ENCODE measurements around the gene TOP1. TPM values are rescaled to one million over a fixed set of nuclear protein-coding genes. Genes with fewer than 3 reads are reported as not detected.

The TOP1 gene
- total RNA-seq, 1 donor from 2014 or later: 9.4 TPM

DNA sequence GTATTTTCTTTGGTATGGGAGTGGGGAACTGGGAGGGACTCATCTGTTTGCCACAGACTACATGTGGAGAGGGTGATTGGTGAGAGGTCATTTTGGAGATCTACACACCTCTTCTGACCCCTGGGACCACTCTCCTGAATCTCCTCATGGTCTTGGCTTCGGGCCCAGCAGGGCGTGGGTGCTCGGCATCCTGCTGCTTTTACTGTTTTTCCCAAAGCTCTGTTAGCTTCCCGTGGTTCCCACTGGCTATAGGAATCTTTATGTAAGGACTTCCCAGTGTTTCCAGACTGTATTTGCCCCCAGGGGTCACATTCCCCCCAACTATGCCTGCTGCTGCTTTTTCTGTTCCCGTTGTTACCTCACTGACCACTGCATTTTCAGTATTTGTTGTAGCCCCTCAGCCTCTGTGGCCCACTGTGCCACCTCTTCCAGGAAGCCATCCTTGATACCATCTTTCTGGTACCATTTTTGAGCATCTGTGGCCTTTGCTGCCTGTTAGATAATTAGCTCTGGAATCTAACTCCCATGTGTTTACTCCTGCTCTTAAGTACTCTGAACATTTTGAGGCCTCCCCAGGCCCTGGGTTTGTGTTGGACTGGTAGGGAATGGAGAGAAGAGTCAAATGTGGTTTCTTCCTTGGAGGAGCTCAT, 123.6 kb downstream of the TOP1 start:
- TF ChIP-seq, protein P1, sequence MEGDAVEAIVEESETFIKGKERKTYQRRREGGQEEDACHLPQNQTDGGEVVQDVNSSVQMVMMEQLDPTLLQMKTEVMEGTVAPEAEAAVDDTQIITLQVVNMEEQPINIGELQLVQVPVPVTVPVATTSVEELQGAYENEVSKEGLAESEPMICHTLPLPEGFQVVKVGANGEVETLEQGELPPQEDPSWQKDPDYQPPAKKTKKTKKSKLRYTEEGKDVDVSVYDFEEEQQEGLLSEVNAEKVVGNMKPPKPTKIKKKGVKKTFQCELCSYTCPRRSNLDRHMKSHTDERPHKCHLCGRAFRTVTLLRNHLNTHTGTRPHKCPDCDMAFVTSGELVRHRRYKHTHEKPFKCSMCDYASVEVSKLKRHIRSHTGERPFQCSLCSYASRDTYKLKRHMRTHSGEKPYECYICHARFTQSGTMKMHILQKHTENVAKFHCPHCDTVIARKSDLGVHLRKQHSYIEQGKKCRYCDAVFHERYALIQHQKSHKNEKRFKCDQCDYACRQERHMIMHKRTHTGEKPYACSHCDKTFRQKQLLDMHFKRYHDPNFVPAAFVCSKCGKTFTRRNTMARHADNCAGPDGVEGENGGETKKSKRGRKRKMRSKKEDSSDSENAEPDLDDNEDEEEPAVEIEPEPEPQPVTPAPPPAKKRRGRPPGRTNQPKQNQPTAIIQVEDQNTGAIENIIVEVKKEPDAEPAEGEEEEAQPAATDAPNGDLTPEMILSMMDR (IDR thresholded peaks at IDR 0.05): no peak
- Histone ChIP-seq H3K4me3 (no peak overlapping the region), H3K4me1 (peaks cover 9 to 38% of the 10 kb centered on the region in 2 donors), H3K27me3 (no peaks in the 10 kb centered on the region), H3K36me3 (no peaks in the 10 kb centered on the region), H3K9me3 (no peaks in the 10 kb centered on the region), H3K27ac (peak overlapping the region in 1 of 2 donors; percentile 39)
- no peak for DNase-seq (ENCODE audit: low spot score in 2 of 2)
- intact Hi-C loops (cut with DNase I): no loop called here

DNA sequence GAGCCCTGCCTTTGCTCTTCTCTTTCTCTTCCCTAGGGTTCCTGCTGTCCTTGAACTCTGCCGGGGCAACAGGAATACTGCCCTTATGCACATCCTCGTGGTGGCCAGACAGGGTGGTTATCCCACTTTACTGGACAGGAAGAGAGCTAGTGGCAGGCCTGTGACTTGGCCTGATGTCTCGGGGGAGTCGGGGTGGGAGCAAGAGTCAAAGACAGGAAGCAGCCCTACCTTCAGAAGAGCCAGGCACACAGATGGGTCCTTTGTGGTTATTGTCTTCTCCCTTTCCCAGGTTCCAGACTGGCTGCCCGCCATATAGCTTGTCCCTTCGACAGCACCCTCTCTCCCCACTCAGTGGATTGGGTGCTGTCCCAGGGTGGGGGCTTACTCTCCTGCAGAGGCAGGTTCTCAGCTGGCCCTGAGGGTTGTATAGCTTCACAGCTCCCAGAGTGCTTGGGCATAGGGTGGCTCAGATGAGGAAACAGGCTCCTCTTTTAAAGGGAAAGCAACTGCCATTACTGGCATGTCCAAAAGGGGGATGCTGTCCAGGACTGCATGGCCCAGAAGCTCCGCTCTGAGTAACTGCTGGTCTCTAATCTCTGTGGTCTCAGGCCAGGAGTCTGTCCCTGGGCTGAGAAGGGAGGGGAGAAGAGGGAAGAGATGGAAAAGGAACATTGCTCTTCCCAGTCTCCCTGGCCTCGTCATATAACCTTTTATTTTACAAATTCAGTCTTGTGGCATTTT, 126.0 kb downstream of the TOP1 start:
- H3K27ac ChIP-seq: no peak overlapping the region
- no peak overlapping the region for H3K4me3 ChIP-seq
- no peaks in the 10 kb centered on the region for H3K9me3 ChIP-seq
- intact Hi-C loops (cut with DNase I): no loop called here
- peaks cover 1 to 2% of the 10 kb centered on the region in 2 donors for H3K36me3 ChIP-seq
- no peak for DNase-seq (ENCODE audit: low spot score in 2 of 2)
- H3K27me3 ChIP-seq: no peaks in the 10 kb centered on the region
- TF ChIP-seq, protein P1 (IDR thresholded peaks at IDR 0.05): no peak
- H3K4me1 ChIP-seq: peaks cover 7 to 35% of the 10 kb centered on the region in 2 donors

- Histone ChIP-seq H3K27ac (no peak overlapping the region), H3K36me3 (peaks cover 8 to 9% of the 10 kb centered on the region in 2 donors)
- DNase-seq (ENCODE audit: low spot score in 2 of 2): no peak
These were observed 126.6 kb downstream of the TOP1 start for GRCh38 chr20:41155261-41155660.

GRCh38 chr20:41158082-41158625, 129.5 kb downstream of the TOP1 start:
- intact Hi-C loops (cut with DNase I): no loop called here
- H3K9me3 ChIP-seq: no peaks in the 10 kb centered on the region
- TF ChIP-seq, protein P1 (IDR thresholded peaks at IDR 0.05): no peak
- peak overlapping the region; percentile 7 to 40 for H3K27ac ChIP-seq
- no peak for DNase-seq (ENCODE audit: low spot score in 2 of 2)
- no peak overlapping the region for H3K4me3 ChIP-seq
- H3K4me1 ChIP-seq: peaks cover 7 to 28% of the 10 kb centered on the region in 2 donors
- no peaks in the 10 kb centered on the region for H3K27me3 ChIP-seq
- peaks cover 21 to 23% of the 10 kb centered on the region in 2 donors for H3K36me3 ChIP-seq

More at GRCh38 chr20:41155261-41155660, 126.6 kb downstream of the TOP1 start:
- Histone ChIP-seq H3K4me1 (peaks cover 7 to 35% of the 10 kb centered on the region in 2 donors), H3K27me3 (no peaks in the 10 kb centered on the region), H3K9me3 (no peaks in the 10 kb centered on the region), H3K4me3 (no peak overlapping the region)
- TF ChIP-seq, protein P1 (IDR thresholded peaks at IDR 0.05): no peak
- intact Hi-C loops (cut with DNase I): no loop called here

- H3K27ac ChIP-seq: no peak overlapping the region
- H3K4me3 ChIP-seq: no peak overlapping the region
- intact Hi-C loops (cut with DNase I): no loop called here
- TF ChIP-seq, protein P1 (IDR thresholded peaks at IDR 0.05): no peak
- H3K36me3 ChIP-seq: peaks cover 35 to 37% of the 10 kb centered on the region in 2 donors
- H3K9me3 ChIP-seq: no peaks in the 10 kb centered on the region
- DNase-seq (ENCODE audit: low spot score in 2 of 2): no peak
- H3K4me1 ChIP-seq: peaks cover 4 to 23% of the 10 kb centered on the region in 2 donors
- H3K27me3 ChIP-seq: no peaks in the 10 kb centered on the region
These were observed 130.9 kb downstream of the TOP1 start for GRCh38 chr20:41159547-41159946.
